Colon (tissue), 2 donors: ENCODE data around the gene SH3BP5L.
"Not testable (repeated sequence)": the region's sequence is repeated elsewhere in the genome, so short reads cannot be mapped to it uniquely, and the experiment has no call there.

Source experiments
- FAIRE-seq: peaks from 2 replicates; lab custom pipeline; 2012; peaks lifted over from hg19 to GRCh38; lab: Jason Lieb, UNC
- donor health status: control.
- donor health status: control.

SH3BP5L gene

DNA sequence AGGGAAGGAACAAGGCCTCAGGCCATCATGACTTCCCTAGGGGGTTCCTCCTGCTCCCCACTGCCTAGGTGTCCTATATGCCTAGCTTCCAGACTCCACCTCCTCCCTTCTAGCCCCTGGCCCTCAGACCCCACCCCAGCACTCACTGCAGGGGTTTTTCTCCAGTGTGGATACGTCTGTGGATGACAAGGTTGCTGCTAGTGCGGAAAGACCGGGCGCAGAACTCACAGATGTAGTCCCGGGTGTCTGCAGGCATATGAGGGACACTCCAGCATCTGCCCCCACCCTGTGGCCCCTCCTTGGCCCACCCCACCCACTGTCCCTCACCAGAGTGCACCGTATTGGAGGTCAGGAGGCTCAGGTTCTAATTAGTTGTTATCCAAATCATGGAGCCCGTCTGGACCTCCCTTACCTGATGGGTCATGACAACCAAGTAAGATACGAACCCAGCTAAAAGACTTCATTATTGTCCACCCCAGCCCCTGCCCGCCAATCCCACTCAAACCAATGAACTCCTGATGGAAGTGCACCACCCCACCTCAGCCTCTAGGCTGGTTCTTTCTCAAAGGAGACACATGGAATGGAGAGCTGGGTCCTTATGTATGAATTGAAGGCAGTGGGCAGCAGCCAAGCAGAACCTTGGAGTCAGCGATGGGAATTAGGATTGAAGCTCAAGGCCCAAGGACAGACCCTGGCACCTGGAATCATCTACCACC is 25.0 kb upstream of the SH3BP5L start:
- no peak for FAIRE-seq

DNA sequence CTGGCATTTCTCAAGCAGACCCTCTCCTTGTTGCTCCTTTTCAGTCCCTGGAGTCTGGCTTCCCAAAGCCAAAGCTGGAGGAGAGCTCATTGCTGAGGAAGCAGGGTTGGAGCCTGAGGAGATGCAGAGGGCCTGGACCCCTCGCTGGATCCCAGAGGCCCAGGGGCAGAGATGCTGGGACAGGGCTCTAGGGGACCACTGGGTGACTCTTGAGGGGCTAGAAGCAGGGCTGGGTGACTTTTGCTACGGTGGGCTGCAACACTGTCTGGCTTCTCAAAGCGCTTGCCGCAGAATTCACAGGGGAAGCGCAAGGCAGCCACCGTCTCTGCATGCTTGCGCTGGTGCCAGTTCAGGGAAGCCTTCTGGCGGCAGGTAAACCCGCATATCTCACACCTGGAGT is 24.4 kb upstream of the SH3BP5L start:
- FAIRE-seq = no peak

DNA sequence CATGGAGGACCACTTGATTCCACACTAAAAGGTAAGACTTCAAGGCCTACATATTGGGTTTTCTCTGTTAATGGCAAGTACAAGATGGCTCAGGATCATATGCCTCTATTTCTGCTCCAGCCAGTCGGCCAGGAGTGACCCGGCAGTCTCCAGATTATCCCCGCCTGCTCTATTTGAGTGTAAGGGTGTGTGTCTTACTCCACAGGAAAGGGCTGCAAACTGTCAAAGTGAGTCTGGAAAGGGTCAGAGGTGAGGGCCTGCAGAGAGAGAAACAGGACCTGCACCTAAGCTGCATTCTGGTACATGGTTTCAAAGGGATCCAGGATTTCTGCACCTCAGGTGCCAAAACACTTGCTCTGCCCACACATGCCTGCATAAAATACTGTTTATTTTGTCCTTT is 23.9 kb upstream of the SH3BP5L start:
- FAIRE-seq = no peak

DNA sequence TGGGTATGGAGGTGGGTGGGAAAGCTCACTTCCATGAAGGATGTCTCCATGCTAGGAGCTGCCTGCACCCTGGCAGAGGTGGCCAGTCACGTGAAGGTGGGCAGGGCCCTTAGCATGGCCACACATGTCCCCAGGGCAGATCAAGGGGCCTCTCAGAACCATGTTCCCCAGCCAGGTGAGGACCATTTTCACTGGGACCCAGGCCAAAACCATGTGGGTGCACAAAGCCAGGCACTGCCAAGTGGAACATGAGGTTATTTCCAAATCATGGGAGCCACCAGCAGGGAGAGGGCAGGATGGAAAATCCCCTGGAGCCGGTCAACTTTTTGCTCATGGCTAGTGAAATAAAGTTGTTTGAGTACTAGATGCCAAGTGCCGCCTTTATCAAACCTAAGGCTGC is 23.4 kb upstream of the SH3BP5L start:
- FAIRE-seq = no peak

DNA sequence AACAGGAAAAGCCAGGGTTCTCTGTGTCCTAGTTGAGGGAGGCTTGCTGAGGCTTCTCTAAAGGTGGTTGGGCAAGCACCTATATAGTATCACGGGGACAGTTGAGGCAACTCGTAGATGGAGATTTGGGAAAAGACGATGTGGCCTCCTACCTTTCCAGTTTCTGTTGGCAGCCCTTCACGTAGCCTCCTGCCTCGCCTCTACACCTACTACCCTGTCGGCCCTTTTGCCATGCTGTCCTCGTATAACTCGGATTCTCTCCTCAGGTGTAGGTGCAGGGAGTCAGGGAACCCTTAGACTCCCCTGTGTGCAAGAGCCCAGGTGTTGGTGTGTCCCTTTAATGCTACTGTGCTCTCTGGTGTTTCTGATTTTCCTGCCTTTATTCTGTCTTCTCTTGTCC is 22.9 kb upstream of the SH3BP5L start:
- no peak for FAIRE-seq

DNA sequence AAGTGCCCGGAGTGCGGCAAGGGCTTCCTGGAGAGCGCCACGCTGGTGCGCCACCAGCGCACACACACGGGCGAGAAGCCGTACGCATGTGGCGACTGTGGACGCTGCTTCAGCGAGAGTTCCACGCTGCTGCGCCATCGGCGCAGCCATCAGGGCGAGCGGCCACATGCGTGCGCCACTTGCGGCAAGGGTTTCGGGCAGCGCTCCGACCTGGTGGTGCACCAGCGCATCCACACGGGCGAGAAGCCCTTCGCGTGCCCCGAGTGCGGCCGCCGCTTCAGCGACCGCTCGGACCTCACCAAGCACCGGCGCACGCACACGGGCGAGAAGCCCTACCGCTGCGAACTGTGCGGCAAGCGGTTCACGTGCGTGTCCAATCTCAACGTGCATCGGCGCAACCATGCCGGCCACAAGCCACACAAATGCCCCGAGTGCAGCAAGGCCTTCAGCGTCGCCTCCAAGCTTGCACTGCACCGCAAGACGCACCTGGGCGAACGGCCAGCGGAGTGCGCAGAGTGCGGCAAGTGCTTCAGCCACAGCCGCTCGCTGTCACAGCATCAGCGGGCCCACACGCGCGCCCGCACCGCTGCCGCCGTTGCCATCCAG is 22.3 kb upstream of the SH3BP5L start:
- no peak for FAIRE-seq

DNA sequence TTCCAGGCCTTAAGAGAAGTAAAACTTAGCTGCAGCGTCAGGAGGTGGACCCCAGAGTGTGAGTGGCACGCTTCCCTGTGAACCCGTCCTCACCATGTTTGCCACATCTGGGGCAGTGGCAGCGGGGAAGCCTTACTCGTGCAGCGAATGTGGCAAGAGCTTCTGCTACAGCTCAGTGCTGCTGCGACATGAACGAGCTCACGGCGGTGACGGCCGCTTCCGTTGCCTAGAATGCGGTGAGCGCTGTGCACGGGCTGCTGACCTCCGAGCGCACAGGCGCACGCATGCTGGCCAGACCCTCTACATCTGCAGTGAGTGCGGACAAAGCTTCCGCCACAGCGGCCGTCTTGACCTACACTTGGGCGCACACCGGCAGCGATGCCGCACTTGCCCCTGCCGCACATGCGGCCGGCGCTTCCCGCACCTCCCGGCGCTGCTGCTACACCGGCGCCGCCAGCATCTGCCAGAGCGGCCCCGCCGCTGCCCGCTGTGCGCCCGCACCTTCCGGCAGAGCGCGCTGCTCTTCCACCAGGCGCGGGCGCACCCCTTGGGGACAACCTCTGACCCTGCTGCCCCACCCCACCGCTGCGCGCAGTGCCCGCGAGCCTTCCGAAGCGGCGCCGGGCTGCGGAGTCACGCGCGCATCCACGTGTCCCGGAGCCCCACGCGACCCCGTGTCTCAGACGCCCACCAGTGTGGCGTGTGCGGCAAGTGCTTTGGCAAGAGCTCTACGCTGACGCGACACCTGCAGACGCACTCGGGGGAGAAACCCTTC is 21.7 kb upstream of the SH3BP5L start:
- FAIRE-seq = no peak

DNA sequence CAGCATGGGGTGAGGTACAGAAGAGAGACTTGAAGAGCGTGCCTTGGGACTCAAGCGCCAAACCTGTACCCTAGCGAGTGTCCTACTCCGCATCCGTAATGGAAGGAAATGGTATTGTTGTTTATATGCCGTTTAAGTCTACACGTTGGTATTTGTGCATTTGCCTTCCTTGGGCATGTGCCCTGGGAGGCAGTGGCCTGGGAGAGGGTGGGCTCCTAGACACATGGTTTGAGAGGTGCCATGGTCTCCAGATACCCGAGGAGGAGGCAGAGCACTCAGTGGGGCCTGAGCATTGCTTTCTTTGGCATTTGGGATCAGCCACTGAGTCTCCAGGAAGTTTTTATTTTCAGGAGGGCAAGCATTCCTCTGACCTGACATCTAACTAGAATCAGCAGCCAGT is 18.8 kb upstream of the SH3BP5L start:
- no peak for FAIRE-seq

DNA sequence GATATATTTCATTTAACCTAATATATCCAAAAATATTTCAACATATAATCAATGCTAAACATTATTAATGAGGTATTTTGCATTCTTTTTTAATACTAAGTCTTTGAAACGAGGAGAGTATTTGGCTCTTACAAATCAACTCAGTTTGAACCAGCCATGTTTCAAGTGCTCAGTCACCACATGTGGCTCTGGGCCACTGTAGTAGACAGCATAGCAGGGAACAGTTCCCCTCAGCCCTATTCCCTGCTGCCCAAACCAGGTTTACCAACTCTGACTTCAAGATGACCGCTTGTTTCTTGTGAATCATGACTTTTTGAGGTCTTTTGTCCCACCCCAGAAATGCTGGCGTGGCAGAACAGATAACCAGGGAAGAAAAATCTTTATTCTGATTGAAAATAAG is 18.0 kb upstream of the SH3BP5L start:
- FAIRE-seq = no peak

DNA sequence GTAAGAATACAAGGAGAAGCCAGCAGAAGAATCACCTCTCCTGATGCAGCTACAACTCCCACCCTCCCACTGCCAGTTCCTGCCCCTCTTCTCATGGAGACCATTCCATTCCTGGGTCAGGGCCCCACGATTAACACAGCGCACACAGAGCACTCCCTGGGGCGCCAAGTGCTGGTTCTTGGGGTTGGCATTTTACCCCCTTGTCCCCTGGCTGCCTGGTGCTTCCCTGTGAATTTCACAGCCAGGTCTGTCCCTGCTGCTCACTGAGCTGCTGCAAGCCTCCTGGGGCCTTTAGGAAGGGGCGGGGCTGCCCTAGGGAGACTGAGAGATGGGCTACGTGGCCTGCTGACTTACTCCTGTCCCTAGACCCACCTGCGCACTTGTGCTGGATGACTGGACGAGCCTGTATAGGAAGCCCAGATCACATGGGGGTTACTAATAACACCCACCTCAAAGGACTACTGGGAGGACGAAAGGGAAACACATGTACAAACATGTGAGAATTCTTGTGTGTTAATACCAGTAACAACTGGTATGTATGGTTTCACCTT is 17.1 kb upstream of the SH3BP5L start:
- FAIRE-seq = no peak

DNA sequence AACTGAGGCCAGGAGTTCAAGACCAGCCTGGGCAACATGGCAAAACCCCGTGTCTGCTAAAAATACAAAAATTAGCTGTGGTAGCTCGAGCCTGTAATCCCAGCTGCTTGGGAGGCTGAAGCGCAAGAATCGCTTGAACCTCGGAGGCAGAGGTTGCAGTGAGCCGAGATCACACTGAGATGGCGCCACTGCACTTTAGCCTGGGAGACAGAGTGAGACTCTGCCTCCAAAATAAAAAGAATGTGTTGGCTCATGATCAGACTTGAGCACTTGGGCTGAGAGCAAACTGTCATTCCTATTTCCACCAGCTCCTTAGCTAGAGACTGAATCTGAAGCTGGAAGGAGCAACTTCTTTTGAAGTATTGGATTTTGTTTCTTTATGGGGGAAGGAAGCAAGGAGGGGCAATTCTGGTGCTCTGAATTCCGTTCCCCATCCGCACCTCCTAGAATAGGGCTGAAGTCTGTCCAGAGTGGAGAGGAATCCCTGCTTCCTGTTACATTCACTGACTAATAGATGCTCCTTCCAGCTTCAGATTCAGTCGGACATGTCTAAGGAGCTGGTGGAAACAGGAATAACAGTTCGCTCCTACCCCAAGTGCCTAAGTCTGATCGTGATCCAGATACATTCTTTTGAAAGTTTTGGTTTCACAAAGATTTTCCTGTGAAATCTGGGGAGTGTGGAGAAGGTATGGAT is 16.1 kb upstream of the SH3BP5L start:
- no peak for FAIRE-seq

DNA sequence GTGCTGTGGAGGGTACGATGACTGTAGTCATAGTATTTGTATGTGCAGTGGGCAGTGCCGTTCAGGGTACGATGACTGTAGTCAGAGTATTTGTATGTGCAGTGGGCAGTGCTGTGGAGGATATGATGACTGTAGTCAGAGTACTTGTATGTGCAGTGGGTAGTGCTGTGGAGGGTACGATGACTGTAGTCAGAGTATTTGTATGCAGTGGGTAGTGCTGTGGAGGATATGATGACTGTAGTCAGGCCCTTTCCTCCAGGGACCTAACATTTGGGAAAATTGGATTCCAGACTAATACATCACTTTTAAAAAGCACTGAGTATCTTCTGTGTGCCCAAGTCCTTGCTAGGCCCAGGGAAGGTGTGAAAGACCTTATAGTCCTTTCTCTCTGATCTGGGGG is 15.2 kb upstream of the SH3BP5L start:
- no peak for FAIRE-seq

DNA sequence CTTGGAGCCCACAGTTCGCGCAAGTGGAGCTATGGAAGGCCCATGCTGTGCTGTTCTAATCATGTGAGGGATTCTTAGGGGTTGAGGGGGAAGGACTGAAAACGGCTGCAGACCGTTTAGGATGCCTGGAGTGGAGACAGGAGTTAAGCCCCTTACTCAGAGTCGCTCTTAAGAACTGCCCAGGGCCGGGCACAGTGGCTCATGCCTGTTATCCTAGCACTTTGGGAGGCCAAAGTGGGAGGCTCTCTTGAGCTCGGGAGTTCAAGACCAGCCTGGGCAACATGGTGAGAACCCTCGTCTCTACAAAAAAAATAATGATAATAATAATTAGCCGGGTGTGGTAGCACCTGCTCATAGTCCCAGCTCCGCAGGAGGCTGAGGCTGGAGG is 13.4 kb upstream of the SH3BP5L start:
- no peak for FAIRE-seq

DNA sequence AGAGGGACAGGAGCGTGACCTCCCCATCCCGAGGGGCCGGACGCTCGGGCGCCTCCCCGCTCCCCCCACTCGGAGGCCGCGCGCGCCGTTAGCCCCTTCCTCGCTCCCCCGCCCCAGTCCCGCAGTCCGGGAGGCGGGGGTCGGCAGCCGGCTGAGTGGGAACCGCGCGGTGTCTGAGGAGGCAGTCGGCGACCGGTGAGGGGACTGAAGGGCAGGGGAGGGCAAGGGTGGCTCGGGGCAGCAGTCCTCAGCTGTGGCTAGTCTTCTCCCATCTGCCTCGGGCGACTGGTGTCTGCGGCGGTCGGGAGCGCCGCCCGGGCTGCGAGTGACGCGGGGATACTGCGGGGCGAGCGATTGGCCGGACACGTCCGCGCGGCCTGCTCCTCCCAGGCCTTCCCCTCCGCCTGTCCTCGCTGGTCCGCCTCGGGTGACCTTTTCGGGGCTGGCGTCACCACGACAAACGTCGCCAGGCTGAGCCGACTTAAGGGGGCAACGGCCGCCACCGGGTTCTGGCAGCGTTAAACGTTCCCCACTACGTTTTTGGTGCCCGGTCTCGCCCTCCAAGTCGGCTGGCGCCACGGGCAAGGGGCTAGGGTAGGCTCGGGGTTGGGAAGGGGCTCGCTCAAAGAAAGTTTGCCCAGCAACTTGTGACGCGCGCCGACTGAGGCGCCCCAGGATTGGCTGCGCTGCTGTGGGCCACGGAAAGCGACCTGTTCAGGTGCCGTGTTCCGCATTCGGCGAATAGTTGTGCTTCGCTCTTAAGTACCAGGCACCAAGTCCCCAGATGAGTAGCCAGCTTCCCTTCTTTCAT is 12.8 kb upstream of the SH3BP5L start:
- FAIRE-seq = no peak

DNA sequence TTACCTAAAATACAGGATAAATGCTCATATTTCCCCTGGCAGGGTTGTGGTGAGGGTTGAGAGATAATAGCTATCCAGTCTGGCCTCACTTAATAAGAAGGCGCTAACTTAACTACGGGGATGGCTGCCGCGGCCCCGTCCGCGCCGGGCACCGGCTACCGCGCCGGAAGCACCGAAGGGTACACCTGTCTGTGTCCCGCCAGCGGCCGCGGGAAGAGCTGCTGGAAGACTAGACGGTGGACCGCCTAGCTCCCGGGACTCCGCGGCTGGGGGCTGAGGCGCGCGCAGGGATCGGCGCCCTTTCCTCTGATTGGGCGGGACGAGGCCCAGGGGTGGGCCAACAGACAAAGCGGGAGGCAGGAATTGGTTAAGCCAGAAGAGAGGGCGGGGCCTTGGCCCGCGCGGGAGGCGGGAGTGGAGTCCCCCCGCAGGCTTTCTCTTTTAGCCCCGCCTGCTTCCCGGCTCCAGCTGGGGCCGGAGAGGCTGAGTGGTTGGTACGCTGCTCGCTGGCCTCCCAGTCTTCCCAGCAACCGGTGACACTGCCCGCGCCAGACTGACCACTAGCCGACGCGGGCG is 12.2 kb upstream of the SH3BP5L start, which contains the start of gene ZNF672:
Gene ZNF672 (plus strand): TSS at position 444 of the 576 bp plus-strand sequence. CDS start 9,051 bp downstream, outside the sequence.
- FAIRE-seq = no peak

DNA sequence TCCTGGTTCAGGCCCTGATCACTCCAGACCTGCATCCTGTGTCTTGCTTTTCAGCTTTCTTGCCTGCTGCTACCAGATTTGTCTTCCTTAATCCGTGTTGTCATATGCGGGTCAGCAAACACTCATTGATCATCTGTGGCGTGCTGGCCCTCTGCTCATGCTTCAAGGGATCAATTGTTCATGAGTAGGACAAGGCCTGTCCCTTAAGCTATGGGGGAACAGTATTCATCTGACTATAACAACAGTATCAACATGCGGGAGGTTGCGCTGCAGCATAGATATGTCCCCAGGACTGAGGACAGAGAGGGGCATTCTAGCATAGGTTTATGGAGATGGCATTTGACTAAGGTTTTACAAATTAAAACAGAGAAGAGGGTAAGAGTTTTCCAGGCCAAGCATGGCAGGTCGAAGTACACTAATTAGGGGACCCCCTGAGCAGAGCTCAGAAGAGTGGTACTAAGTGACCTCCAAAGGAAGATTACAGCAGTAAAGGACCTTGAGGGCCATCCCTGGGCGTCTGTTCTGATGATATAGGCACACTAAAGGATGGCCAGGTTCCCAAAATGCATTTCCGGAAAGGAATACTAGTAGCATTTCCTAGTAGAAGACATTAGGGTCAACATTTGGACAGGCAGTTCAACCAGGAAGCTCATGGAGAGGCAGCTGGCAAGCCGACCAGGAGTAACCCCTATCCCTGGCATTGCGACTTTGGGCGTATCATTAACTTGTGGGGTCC is 11.5 kb upstream of the SH3BP5L start:
- no peak for FAIRE-seq

DNA sequence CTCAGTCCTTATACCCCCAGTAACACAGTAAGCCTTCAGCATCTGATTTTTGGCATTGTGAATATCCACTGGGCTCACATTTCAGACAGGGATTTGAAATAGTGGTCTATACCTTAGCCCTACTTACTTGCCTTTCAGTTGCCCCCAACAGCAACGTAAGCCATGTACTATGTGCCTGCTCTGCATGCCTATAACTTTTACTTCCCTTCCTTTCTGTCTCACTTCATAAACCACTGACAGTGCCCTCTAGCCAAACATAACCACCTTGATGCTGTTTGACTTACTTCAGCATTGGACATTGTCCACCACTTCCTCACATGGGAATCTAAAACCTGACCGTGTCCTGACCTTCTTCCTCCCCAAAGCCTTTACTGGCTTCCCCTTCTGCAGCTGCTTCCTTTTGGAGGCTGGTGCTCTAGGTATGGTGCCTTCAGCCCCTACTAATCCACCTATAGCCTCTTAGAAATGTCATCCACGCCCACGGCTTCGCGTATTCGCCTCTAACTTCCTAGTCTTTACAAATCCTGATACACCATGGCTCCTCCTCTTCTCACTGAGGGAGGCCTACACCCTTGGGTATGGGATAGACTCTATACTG is 8.7 kb upstream of the SH3BP5L start:
- no peak for FAIRE-seq

DNA sequence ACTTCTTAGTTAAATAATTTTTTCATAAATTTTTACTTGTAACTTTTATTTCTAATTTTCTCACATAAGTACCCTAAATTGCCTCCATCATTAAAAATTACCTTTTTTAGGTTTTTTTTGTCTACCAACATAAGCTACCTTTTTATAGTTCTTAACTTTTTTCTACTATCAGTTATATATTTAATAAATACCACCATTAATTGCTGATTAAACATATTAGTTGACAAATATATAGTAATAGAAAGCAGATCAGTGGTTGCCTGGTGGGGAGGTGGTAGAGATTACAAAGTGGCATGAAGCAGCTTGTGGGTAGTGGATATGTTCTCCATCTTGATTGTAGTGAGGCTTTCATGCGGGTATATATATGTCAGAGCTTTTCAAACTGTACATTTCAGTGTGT is 6.1 kb upstream of the SH3BP5L start:
- no peak for FAIRE-seq

DNA sequence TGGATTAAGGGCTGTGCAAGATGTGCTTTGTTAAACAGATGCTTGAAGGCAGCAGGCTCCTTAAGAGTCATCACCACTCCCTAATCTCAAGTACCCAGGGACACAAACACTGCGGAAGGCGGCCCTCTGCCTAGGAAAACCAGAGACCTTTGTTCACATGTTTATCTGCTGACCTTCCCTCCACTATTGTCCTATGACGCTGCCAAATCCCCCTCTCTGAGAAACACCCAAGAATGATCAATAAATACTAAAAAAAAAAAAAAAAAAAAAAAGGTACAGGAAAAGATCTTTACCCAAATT is 5.0 kb upstream of the SH3BP5L start:
- not testable (repeated sequence) for FAIRE-seq

DNA sequence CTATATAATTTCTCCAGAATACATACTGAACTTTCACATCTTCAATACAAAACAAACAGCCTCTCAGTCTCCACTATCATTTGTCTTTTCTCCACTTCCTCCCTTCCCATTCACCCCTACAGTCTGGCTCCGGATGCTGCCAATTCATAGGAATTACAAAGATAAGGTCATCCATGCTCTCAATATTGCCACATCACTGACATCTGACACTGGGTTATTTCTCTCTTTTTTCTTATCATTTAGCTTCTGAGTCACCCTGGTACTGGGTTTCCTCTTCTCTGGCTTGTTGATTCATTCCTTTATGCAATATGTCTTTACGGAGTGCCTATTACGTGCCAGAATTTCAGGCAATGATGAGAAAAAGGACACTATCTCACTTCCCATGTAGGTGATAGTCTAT is 3.1 kb upstream of the SH3BP5L start:
- no peak for FAIRE-seq
